GM23338 (cell line): ENCODE data around the gene SORD. TPM values are rescaled to one million over a fixed set of nuclear protein-coding genes. Genes with fewer than 3 reads are reported as not detected.
"Not testable (repeated sequence)": the region's sequence is repeated elsewhere in the genome, so short reads cannot be mapped to it uniquely, and the experiment has no call there.

Experiments
- ATAC-seq: fragments of 200-7000 bp; cut with Tn5 transposase; 3 replicates; pipeline ENCODE4 v1.9.1; 2020
- DNase-seq: peaks from one replicate; pipeline ENCODE4 v3.0.0-alpha.2; 2015; ENCODE audit warnings: low spot score
- H2AFZ ChIP-seq: fragments of 200-600 bp; sonication (generic); 2 replicates; pipeline ENCODE4 v1.8.0; 2016; ENCODE audit warnings: antibody characterized with exemption, mild to moderate bottlenecking, moderate library complexity
- H3F3A ChIP-seq: fragments of 200-600 bp; sonication (generic); replicated peaks from 2 replicates; pipeline ENCODE4 v1.8.0; 2017; ENCODE audit warnings: antibody characterized with exemption, mixed run types, low read depth
- H3K27ac ChIP-seq: fragments of 200-600 bp; sonication (generic); 2 replicates; pipeline ENCODE4 v1.6.1; 2016; ENCODE audit warnings: low read depth
- H3K27me3 ChIP-seq: fragments of 200-600 bp; sonication (generic); 2 replicates; pipeline ENCODE4 v1.8.0; 2016; ENCODE audit warnings: mild to moderate bottlenecking, mixed run types, moderate library complexity; ENCODE audit not compliant: insufficient read depth
- H3K36me3 ChIP-seq: fragments of 200-600 bp; sonication (generic); 2 replicates; pipeline ENCODE4 v1.8.0; 2016; ENCODE audit warnings: mild to moderate bottlenecking; ENCODE audit not compliant: insufficient read depth
- H3K4me1 ChIP-seq: fragments of 200-600 bp; sonication (generic); 2 replicates; pipeline ENCODE4 v1.8.0; 2016; ENCODE audit warnings: mild to moderate bottlenecking, moderate library complexity; ENCODE audit not compliant: insufficient read depth
- H3K4me2 ChIP-seq: fragments of 200-600 bp; sonication (generic); 2 replicates; pipeline ENCODE4 v1.7.1; 2017; ENCODE audit warnings: mixed run types
- H3K4me3 ChIP-seq: fragments of 200-600 bp; sonication (generic); 2 replicates; pipeline ENCODE4 v1.6.1; 2016; ENCODE audit warnings: mixed run types
- H3K79me2 ChIP-seq: fragments of 200-600 bp; sonication (generic); replicated peaks from 2 replicates; pipeline ENCODE4 v1.8.0; 2017; ENCODE audit warnings: mild to moderate bottlenecking; ENCODE audit not compliant: insufficient read depth
- H3K9me2 ChIP-seq: fragments of 200-600 bp; sonication (generic); 2 replicates; pipeline ENCODE4 v1.8.0; 2017; ENCODE audit not compliant: insufficient read depth
- H4K20me1 ChIP-seq: fragments of 200-600 bp; sonication (generic); replicated peaks from 2 replicates; pipeline ENCODE4 v1.8.0; 2017; ENCODE audit warnings: mild to moderate bottlenecking; ENCODE audit not compliant: insufficient read depth
- H3K27ac Mint-ChIP-seq: 2 replicates; pipeline ENCODE4 v1.8.0; 2020; ENCODE audit warnings: inconsistent platforms, mild to moderate bottlenecking, moderate library complexity, mixed read lengths
- H3K27me3 Mint-ChIP-seq: 3 replicates; pipeline ENCODE4 v1.8.0; 2022; ENCODE audit warnings: low read depth, mild to moderate bottlenecking, moderate library complexity, mixed read lengths, inconsistent platforms; ENCODE audit not compliant: insufficient read depth, poor library complexity
- H3K36me3 Mint-ChIP-seq: 3 replicates; pipeline ENCODE4 v1.8.0; 2021; ENCODE audit warnings: low read depth, mild to moderate bottlenecking, inconsistent platforms, moderate library complexity, mixed read lengths
- H3K4me1 Mint-ChIP-seq: 3 replicates; pipeline ENCODE4 v1.8.0; 2020; ENCODE audit warnings: mild to moderate bottlenecking, inconsistent platforms, mixed read lengths
- H3K4me3 Mint-ChIP-seq: 3 replicates; pipeline ENCODE4 v1.8.0; 2021; ENCODE audit warnings: moderate library complexity, mild to moderate bottlenecking, inconsistent platforms, mixed read lengths
- H3K9me3 Mint-ChIP-seq: 3 replicates; pipeline ENCODE4 v1.8.0; 2020; ENCODE audit warnings: moderate library complexity, mild to moderate bottlenecking, inconsistent platforms, mixed read lengths
- CREB1 ChIP-seq: fragments of 250-450 bp; sonication (Bioruptor Pico); IDR thresholded peaks from 2 replicates; pipeline ENCODE4 v1.5.0; 2020; ENCODE audit warnings: low read depth, mild to moderate bottlenecking, moderate library complexity
- CTCF ChIP-seq, 2 experiments: fragments of 200-600 bp in 1 of 2; sonication (generic) in 1 of 2; conservative IDR thresholded peaks; 2 replicates each; pipeline versions ENCODE4 v1.5.1 to v1.6.1; 2016 to 2017; ENCODE audit warnings: antibody characterized with exemption in 2 of 2, low read depth in 2 of 2, mild to moderate bottlenecking in 2 of 2, moderate library complexity in 1 of 2
- ETS1 ChIP-seq: IDR thresholded peaks from 2 replicates; pipeline ENCODE4 v1.6.1; 2016; ENCODE audit warnings: antibody characterized with exemption
- EZH2phosphoT487 ChIP-seq: fragments of 200-600 bp; sonication (generic); IDR thresholded peaks from one replicate; pipeline ENCODE4 v1.8.1; 2018; ENCODE audit warnings: antibody characterized with exemption; ENCODE audit not compliant: unreplicated experiment
- JUNB ChIP-seq: IDR thresholded peaks from one replicate; pipeline ENCODE4 v1.6.1; 2016; ENCODE audit warnings: antibody characterized with exemption; ENCODE audit not compliant: unreplicated experiment
- NANOG ChIP-seq: IDR thresholded peaks from 2 replicates; pipeline ENCODE4 v1.6.1; 2016; ENCODE audit warnings: antibody characterized with exemption, borderline replicate concordance
- REST ChIP-seq: IDR thresholded peaks from one replicate; pipeline ENCODE4 v1.6.1; 2018; ENCODE audit warnings: antibody characterized with exemption; ENCODE audit not compliant: unreplicated experiment
- STAT1 ChIP-seq: IDR thresholded peaks from one replicate; pipeline ENCODE4 v1.6.1; 2016; ENCODE audit warnings: antibody characterized with exemption; ENCODE audit not compliant: unreplicated experiment
- ZNF114 ChIP-seq: fragments of 250-450 bp; sonication (Bioruptor Pico); IDR thresholded peaks from 2 replicates; pipeline ENCODE4 v1.5.0; 2020; ENCODE audit warnings: mild to moderate bottlenecking, moderate library complexity
- ZNF331 ChIP-seq: fragments of 250-450 bp; sonication (Bioruptor Pico); IDR thresholded peaks from 2 replicates; pipeline ENCODE4 v1.5.0; 2020; ENCODE audit warnings: low read depth, mild to moderate bottlenecking, moderate library complexity
- polyA plus RNA-seq: library from polyadenylated mRNA; unstranded; fragments of >200 nt; fragmentation: Nextera tagmentation; extraction: Ambion mirVana; gene quantifications from 2 replicates; pipeline ENCODE4 v1.2.1, GENCODE V29; 2016
- total RNA-seq: library from RNA; depleted of rRNA; stranded (reverse); fragments of >200 nt; shearing (Covaris generic); gene quantifications from 2 replicates; pipeline ENCODE4 v1.2.3, GENCODE V29; 2014

SORD gene
- total and polyA plus RNA-seq, 2 experiments from 2014 or later: 12.5 to 55.0 TPM

GRCh38 chr15:45025627-45026026 lies 2.6 kb downstream of the SORD start:
- H3K4me1 ChIP-seq, H3K4me3 ChIP-seq, H3F3A ChIP-seq, H3K4me3 Mint-ChIP-seq, H3K27ac Mint-ChIP-seq, DNase-seq, H3K4me2 ChIP-seq, H3K27me3 ChIP-seq, H2AFZ ChIP-seq, H3K9me2 ChIP-seq, ATAC-seq, H4K20me1 ChIP-seq, H3K27ac ChIP-seq: not testable (repeated sequence)
- Mint-ChIP-seq H3K27me3 (peaks cover 16% of the 10 kb centered on the region), H3K4me1 (peaks cover 18% of the 10 kb centered on the region), H3K36me3 (peaks cover 50% of the 10 kb centered on the region), H3K9me3 (peaks cover 29% of the 10 kb centered on the region)
- Histone ChIP-seq H3K36me3 (peaks cover 16% of the 10 kb centered on the region; the same call in 1 of the 2 replicates), H3K79me2 (peaks cover 42% of the 10 kb centered on the region)

- H3K27me3 ChIP-seq: no peaks in the 10 kb centered on the region
- H3K27me3 Mint-ChIP-seq: peaks cover 19% of the 10 kb centered on the region
- no peak overlapping the region for H3K27ac ChIP-seq
- no peak for DNase-seq
- H3K4me1 ChIP-seq: peaks cover 8% of the 10 kb centered on the region
- peaks cover 25% of the 10 kb centered on the region; the same call in 1 of the 2 replicates for H3K36me3 ChIP-seq
- peaks cover 24% of the 10 kb centered on the region for H3K9me3 Mint-ChIP-seq
- H3K79me2 ChIP-seq: peaks cover 43% of the 10 kb centered on the region
- H3F3A ChIP-seq: no peaks in the 10 kb centered on the region
- no peak overlapping the region for H3K4me3 Mint-ChIP-seq
- H3K9me2 ChIP-seq: 0 out of 2 replicates have a peak, but pooled peaks cover 6% of the 10 kb centered on the region
- no peak overlapping the region for H3K4me2 ChIP-seq
- H3K4me1 Mint-ChIP-seq: peaks cover 18% of the 10 kb centered on the region
- no peak for ATAC-seq
- peaks cover 57% of the 10 kb centered on the region for H3K36me3 Mint-ChIP-seq
- H4K20me1 ChIP-seq: peaks cover 7% of the 10 kb centered on the region; the same call in 1 of the 2 replicates
- H3K27ac Mint-ChIP-seq: no peak overlapping the region
- H2AFZ ChIP-seq: no peak overlapping the region
- H3K4me3 ChIP-seq: no peak overlapping the region
- TF ChIP-seq JUNB (no peak), ZNF114 (CRISPR knock-in tag) (no peak), ZNF331 (CRISPR knock-in tag) (no peak), EZH2phosphoT487 (no peak), CREB1 (CRISPR knock-in tag) (no peak), NANOG (no peak), ETS1 (no peak), STAT1 (no peak), CTCF (conservative IDR thresholded peaks at IDR 0.05; ENCODE audit: low read depth in 2 of 2) (no peak), REST (no peak)
These were observed 3.7 kb downstream of the SORD start for GRCh38 chr15:45026651-45027190.
